Measurements from ENCODE around the gene LNP1. TPM values are rescaled to one million over a fixed set of nuclear protein-coding genes. Genes with fewer than 3 reads are reported as not detected.

LNP1 gene
- total RNA-seq, 4 donors from 2014 or later, result 0.64 to 0.97 (median 0.76) TPM; not detected in 1

DNA sequence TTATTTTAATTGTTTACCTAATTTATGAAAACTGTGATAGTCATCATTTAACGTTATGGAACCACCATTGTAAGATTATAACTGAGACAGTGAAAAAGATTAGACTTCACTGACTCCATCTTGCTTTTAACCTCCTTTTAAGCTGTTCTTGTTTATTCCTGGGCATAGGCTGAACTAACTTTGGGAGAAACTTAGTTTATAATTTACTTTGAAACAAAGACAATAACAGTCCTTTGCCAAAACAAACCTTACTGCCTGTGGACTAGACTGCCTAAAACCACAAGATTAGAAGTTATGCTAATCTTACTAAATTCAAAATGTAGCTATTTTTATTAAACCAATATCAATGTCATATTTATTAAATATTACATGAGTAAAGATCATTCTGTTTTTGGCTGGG lies 46.7 kb downstream of the LNP1 start:
- WGBS, result 89% methylated on average over 1 of the region's 1 CpG
- no peak for DNase-seq (ENCODE audit: low spot score in 2 of 2)
- no peak overlapping the region for H3K27ac ChIP-seq
- H3K36me3 ChIP-seq, result no peaks in the 10 kb centered on the region
- H3K9me3 ChIP-seq, result no peaks in the 10 kb centered on the region
- H3K4me1 ChIP-seq, result no peaks in the 10 kb centered on the region
- no peaks in the 10 kb centered on the region for H3K27me3 ChIP-seq
- no peak for TF ChIP-seq EP300 (IDR thresholded peaks at IDR 0.05)
- TF ChIP-seq, protein P1, sequence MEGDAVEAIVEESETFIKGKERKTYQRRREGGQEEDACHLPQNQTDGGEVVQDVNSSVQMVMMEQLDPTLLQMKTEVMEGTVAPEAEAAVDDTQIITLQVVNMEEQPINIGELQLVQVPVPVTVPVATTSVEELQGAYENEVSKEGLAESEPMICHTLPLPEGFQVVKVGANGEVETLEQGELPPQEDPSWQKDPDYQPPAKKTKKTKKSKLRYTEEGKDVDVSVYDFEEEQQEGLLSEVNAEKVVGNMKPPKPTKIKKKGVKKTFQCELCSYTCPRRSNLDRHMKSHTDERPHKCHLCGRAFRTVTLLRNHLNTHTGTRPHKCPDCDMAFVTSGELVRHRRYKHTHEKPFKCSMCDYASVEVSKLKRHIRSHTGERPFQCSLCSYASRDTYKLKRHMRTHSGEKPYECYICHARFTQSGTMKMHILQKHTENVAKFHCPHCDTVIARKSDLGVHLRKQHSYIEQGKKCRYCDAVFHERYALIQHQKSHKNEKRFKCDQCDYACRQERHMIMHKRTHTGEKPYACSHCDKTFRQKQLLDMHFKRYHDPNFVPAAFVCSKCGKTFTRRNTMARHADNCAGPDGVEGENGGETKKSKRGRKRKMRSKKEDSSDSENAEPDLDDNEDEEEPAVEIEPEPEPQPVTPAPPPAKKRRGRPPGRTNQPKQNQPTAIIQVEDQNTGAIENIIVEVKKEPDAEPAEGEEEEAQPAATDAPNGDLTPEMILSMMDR (IDR thresholded peaks at IDR 0.05), result no peak
- H3K4me3 ChIP-seq, result no peak overlapping the region

DNA sequence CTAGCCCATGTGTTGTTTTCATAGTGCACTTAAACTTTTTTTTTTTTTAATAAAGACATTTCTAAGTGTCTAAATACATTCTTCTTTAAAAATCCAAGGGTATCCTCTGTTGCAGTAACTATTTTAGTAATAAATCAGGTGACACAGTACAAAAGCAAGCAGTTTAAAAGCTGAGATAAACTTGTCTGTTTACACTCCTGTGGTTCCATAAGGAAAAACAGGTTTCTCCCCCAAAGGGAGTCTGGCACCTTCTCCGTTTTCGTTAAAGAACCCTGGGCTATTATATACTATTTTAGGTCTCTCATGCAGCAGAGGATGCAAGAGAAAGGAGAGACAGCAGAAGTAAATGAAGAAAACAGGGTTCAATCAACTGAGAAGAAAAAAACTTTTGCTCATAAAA lies 47.9 kb downstream of the LNP1 start:
- no peak for TF ChIP-seq POLR2A (IDR thresholded peaks at IDR 0.05)
- no peak for TF ChIP-seq EP300 (IDR thresholded peaks at IDR 0.05)
- TF ChIP-seq, protein P1 (IDR thresholded peaks at IDR 0.05), result no peak
- TF ChIP-seq POLR2AphosphoS5 (IDR thresholded peaks at IDR 0.05), result no peak
- H3K4me3 ChIP-seq, result no peak overlapping the region
- DNase-seq (ENCODE audit: low spot score in 2 of 2), result no peak
- H3K27ac ChIP-seq, result no peak overlapping the region
- 45% methylated on average over 2 of the region's 2 CpGs for WGBS
- no peaks in the 10 kb centered on the region for H3K27me3 ChIP-seq
- H3K4me1 ChIP-seq, result no peaks in the 10 kb centered on the region
- H3K36me3 ChIP-seq, result no peaks in the 10 kb centered on the region
- no peaks in the 10 kb centered on the region for H3K9me3 ChIP-seq

DNA sequence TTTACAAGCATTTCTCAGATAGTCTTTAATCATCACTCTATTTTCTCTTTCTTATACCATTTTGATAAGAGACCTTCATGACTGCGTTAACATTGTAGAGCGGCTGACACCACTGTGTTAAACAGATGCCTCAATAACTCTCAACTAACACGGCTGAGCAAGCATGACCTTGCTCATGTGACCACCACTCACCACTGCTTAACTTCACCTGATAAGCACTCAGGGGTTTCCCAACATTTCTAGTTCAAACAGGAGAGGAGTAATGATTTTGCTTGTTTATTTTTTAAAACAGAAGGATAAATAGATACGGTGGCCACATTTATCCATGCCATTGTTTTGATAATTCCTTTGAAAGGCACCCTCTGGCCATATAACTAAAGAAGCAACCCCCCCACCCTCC lies 53.3 kb downstream of the LNP1 start:
- no peaks in the 10 kb centered on the region for H3K9me3 ChIP-seq
- no peaks in the 10 kb centered on the region for H3K36me3 ChIP-seq
- 90% methylated on average over 4 of the region's 4 CpGs for WGBS
- H3K4me1 ChIP-seq, result no peaks in the 10 kb centered on the region
- no peak overlapping the region for H3K4me3 ChIP-seq
- H3K27me3 ChIP-seq, result no peaks in the 10 kb centered on the region
- no peak for DNase-seq (ENCODE audit: low spot score in 2 of 2)
- no peak overlapping the region for H3K27ac ChIP-seq
- TF ChIP-seq EP300 (IDR thresholded peaks at IDR 0.05) (no peak), POLR2AphosphoS5 (IDR thresholded peaks at IDR 0.05) (no peak), POLR2A (IDR thresholded peaks at IDR 0.05) (no peak)
- TF ChIP-seq, protein P1 (IDR thresholded peaks at IDR 0.05), result no peak

DNA sequence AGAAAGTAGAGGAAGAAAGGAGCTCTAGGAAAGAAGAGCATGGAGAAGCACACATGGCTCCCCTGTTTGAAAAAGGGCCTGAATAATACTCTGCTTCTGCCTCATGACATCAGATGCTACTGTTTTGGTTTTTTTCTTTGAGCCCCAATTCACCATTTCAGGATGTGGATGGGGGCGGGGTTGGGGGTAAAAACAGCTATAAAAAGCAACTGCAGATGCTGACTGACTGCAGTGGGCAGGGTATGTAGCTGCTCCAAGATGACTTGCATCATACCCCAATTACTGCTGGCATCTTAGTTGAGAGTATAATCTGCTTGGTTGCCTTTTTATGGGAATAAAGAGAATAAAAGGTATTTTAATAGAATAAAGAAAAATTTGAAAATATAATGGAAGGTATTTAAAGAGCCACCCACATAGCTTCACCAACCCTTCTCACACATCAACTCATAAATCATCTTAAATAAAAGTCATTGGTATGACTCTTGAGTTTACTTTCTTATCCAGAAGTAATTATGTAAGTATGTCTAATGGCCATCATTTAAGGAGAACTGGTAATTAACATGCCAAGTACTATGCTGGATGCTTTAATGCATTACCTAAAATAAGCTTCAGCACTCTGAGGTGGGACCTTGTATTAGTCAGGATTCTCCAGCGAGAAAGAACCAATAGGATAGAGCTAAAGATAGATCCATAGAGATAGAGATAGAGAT lies 54.7 kb downstream of the LNP1 start:
- no peak overlapping the region for H3K4me3 ChIP-seq
- 84% methylated on average over 2 of the region's 2 CpGs for WGBS

DNA sequence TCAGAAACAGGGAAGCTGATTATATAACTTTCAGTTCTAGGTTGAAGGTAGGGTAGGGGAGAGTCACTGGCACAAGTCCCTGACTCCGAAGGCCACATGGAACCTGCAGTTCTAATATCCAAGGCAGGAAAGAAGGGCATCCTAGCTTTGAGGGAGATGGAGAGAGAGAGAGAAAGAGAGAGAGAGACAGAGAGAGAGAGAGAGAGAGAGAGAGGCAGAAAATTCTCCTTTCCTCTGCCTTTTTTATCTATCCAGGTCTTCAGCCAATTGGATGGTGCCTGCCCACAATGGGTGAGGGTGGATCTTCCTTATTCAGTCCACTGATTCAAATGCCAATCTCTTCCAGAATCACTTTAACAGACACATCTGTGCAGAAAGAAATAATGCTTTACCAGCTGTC lies 55.4 kb downstream of the LNP1 start:
- TF ChIP-seq POLR2A (IDR thresholded peaks at IDR 0.05), result no peak
- no peak for TF ChIP-seq EP300 (IDR thresholded peaks at IDR 0.05)
- TF ChIP-seq, protein P1 (IDR thresholded peaks at IDR 0.05), result no peak
- H3K4me3 ChIP-seq, result no peak overlapping the region
- H3K4me1 ChIP-seq, result no peaks in the 10 kb centered on the region
- H3K9me3 ChIP-seq, result no peaks in the 10 kb centered on the region
- H3K27ac ChIP-seq, result no peak overlapping the region
- WGBS, result 100% methylated on average over 1 of the region's 1 CpG
- no peak for DNase-seq (ENCODE audit: low spot score in 2 of 2)
- no peaks in the 10 kb centered on the region for H3K27me3 ChIP-seq
- no peaks in the 10 kb centered on the region for H3K36me3 ChIP-seq

More for the DNA sequence above, 54.7 kb downstream of the LNP1 start:
- no peaks in the 10 kb centered on the region for H3K36me3 ChIP-seq
- no peaks in the 10 kb centered on the region for H3K9me3 ChIP-seq
- no peak overlapping the region for H3K27ac ChIP-seq
- no peaks in the 10 kb centered on the region for H3K27me3 ChIP-seq
- H3K4me1 ChIP-seq, result no peaks in the 10 kb centered on the region
- DNase-seq (ENCODE audit: low spot score in 2 of 2), result no peak
- TF ChIP-seq, protein P1 (IDR thresholded peaks at IDR 0.05), result no peak
- TF ChIP-seq POLR2A (IDR thresholded peaks at IDR 0.05) (no peak), EP300 (IDR thresholded peaks at IDR 0.05) (no peak), POLR2AphosphoS5 (IDR thresholded peaks at IDR 0.05) (no peak)
